Gastroesophageal sphincter (tissue), 4 donors: ENCODE measurements around the gene PSD4. TPM values are rescaled to one million over a fixed set of nuclear protein-coding genes. Genes with fewer than 3 reads are reported as not detected.

Source experiments
- ATAC-seq: fragments of 150-250 bp; one replicate; pipeline ENCODE4 v1.9.1; 2016; ENCODE audit warnings: mild to moderate bottlenecking, moderate library complexity
- H3K27ac ChIP-seq, 4 donors: fragments of 200-600 bp; sonication (generic) in 3 of 4; 1 replicate in 3 of 4; 2 replicates in 1 of 4; pipeline ENCODE4 v1.5.1; 2016 to 2019
- H3K27me3 ChIP-seq: fragments of 200-600 bp; sonication (generic); one replicate; pipeline ENCODE4 v1.5.1; 2019
- H3K36me3 ChIP-seq, 2 donors: fragments of 200-600 bp; sonication (generic); one replicate each; pipeline ENCODE4 v1.5.1; 2019; ENCODE audit warnings: control low read depth in 1 of 2
- H3K4me1 ChIP-seq, 3 donors: fragments of 200-600 bp; sonication (generic); 1 replicate in 2 of 3; 2 replicates in 1 of 3; pipeline ENCODE4 v1.5.1; 2016 to 2019; ENCODE audit warnings: control low read depth in 2 of 3
- H3K4me3 ChIP-seq, 2 donors: fragments of 200-600 bp; sonication (generic); one replicate each; pipeline ENCODE4 v1.5.1; 2019; ENCODE audit warnings: mild to moderate bottlenecking in 1 of 2, moderate library complexity in 1 of 2
- H3K9me3 ChIP-seq, 3 donors: fragments of 200-600 bp; sonication (generic); one replicate each; pipeline ENCODE4 v1.5.1; 2017 to 2019; ENCODE audit warnings: control low read depth in 2 of 3
- EP300 ChIP-seq: sonication (generic); formaldehyde crosslinking; IDR thresholded peaks from one replicate; pipeline ENCODE4 v1.6.1; 2017; ENCODE audit warnings: antibody characterized with exemption, mild to moderate bottlenecking
- POLR2A ChIP-seq, 2 donors: fragments of 450-650 bp; IDR thresholded peaks; one replicate each; pipeline ENCODE4 v1.6.1; 2017; ENCODE audit warnings: antibody characterized with exemption in 2 of 2, mild to moderate bottlenecking in 2 of 2, moderate library complexity in 1 of 2
- POLR2AphosphoS5 ChIP-seq: sonication (generic); formaldehyde crosslinking; IDR thresholded peaks from one replicate; pipeline ENCODE4 v1.6.1; 2017; ENCODE audit warnings: antibody characterized with exemption
- WGBS, 2 donors: methylation state at CpG; one replicate each; pipeline ENCODE4 v1.1.5; 2018; ENCODE audit warnings: low coverage in 1 of 2; 5-methylcytosine and 5-hydroxymethylcytosine counted together
- total RNA-seq, 4 donors: library from RNA; depleted of rRNA; stranded (reverse); fragments of >200 nt; gene quantifications; one replicate each; pipeline ENCODE4 v1.1.0, GENCODE V29; 2016
- TF ChIP-seq, protein P1 (sequence below), 4 experiments: fragments of 200-600 bp in 2 of 4; fragments of 450-650 bp in 2 of 4; sonication (generic) in 1 of 4; IDR thresholded peaks; one replicate each; pipeline ENCODE4 v1.5.1; 2017 to 2019; ENCODE audit warnings: antibody characterized with exemption in 4 of 4, mild to moderate bottlenecking in 2 of 4, moderate library complexity in 2 of 4

Gene PSD4
- total RNA-seq, 4 donors from 2014 or later = 3.0 to 4.4 (median 3.6) TPM

DNA sequence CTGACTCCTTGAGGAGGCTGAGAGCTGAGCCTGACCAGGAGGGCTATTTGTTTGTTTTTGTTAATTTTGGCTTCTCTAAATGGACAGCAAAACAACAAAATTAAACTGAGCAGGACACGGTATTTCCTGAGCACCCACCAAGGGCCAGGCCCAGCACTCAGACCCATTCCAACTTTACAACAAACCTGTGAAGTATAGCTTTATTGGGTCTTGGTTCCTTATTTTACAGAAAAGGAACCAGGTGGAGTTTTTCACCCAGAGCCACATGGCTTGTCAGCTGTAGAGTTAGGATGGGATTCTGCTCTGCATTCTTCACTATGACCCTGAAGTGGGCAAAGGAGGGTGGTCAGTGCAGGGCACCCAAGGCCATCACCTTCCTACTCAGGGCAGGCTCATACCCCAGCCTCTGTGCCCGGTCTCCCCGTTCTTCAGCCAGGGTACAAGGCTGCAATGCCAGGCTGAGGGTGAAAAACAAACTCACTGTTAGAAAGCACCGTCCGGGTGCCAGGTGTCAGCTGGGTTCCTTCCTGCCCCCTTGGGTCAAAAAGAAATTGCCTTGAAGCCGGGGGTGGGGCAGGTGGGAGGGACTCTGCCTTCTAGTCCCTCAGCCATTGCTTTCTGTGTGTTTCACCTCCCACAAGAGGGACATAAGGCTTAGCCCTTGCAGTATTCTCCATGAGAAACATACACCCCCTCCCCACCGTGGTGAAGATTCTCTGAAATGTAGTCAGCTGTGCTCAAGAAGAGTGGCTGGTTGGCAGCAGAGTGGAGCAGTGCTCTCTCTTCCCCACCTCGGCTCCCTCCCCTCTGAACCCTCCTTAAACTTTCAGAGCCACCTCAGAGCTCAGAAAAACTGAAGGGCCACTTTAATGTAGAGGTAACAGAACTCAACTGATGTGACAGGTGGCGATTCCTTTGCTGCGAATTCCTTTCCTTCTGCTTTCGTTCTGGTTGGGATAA lies 2.2 kb downstream of the PSD4 start:
- TF ChIP-seq, protein P1, sequence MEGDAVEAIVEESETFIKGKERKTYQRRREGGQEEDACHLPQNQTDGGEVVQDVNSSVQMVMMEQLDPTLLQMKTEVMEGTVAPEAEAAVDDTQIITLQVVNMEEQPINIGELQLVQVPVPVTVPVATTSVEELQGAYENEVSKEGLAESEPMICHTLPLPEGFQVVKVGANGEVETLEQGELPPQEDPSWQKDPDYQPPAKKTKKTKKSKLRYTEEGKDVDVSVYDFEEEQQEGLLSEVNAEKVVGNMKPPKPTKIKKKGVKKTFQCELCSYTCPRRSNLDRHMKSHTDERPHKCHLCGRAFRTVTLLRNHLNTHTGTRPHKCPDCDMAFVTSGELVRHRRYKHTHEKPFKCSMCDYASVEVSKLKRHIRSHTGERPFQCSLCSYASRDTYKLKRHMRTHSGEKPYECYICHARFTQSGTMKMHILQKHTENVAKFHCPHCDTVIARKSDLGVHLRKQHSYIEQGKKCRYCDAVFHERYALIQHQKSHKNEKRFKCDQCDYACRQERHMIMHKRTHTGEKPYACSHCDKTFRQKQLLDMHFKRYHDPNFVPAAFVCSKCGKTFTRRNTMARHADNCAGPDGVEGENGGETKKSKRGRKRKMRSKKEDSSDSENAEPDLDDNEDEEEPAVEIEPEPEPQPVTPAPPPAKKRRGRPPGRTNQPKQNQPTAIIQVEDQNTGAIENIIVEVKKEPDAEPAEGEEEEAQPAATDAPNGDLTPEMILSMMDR (IDR thresholded peaks at IDR 0.05) = no peak
- TF ChIP-seq POLR2A (IDR thresholded peaks at IDR 0.05) (no peak), POLR2AphosphoS5 (no peak), EP300 (no peak)
- 61 to 72% methylated on average over 2 to 4 of the region's 11 CpGs for WGBS, 2 donors
- H3K4me3 ChIP-seq = no peak overlapping the region
- no peaks in the 10 kb centered on the region for H3K4me1 ChIP-seq
- no peaks in the 10 kb centered on the region for H3K27me3 ChIP-seq
- no peaks in the 10 kb centered on the region for H3K9me3 ChIP-seq
- no peak overlapping the region for H3K27ac ChIP-seq
- no peaks in the 10 kb centered on the region for H3K36me3 ChIP-seq
- ATAC-seq = no peak

DNA sequence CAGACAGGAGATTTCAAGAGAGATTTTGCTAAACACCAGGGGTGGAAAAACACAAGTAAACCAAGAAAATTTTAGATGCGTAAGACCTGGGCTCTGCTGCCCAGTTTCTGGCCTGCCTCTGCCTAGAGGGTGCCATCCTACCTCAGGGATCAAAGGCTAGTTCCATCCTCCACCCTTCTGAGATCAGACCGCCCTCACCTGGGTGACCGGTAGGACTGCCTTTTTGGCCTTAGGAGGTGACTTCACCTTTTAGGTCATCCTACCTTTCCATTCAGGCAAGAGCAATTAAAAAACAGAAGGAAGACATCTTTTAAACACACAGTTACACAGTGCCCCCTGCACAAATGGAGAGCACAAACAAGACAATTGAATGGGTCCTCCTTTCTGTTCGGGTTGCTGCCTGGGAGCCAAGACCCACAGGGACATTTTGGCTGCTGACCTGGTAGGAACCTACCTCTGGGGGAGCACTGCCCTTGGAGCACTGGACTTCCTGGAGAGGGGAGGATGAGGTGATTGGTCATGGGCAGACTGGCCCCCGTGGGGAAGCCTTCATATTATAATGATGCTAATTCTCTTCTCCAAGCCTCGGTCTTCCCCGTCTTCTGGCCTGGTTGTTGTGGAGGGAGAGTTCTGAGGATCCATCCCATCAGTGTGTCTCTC lies 3.1 kb downstream of the PSD4 start:
- Histone ChIP-seq H3K27me3 (no peaks in the 10 kb centered on the region), H3K4me1 (no peaks in the 10 kb centered on the region), H3K4me3 (no peak overlapping the region), H3K9me3 (no peaks in the 10 kb centered on the region), H3K36me3 (no peaks in the 10 kb centered on the region), H3K27ac (no peak overlapping the region)
- ATAC-seq = no peak
- WGBS, 2 donors = 87 to 95% methylated on average over 3 to 7 of the region's 7 CpGs
- TF ChIP-seq POLR2AphosphoS5 = no peak
- TF ChIP-seq, protein P1 (IDR thresholded peaks at IDR 0.05) = no peak
- no peak for TF ChIP-seq EP300
- TF ChIP-seq POLR2A (IDR thresholded peaks at IDR 0.05) = no peak

DNA sequence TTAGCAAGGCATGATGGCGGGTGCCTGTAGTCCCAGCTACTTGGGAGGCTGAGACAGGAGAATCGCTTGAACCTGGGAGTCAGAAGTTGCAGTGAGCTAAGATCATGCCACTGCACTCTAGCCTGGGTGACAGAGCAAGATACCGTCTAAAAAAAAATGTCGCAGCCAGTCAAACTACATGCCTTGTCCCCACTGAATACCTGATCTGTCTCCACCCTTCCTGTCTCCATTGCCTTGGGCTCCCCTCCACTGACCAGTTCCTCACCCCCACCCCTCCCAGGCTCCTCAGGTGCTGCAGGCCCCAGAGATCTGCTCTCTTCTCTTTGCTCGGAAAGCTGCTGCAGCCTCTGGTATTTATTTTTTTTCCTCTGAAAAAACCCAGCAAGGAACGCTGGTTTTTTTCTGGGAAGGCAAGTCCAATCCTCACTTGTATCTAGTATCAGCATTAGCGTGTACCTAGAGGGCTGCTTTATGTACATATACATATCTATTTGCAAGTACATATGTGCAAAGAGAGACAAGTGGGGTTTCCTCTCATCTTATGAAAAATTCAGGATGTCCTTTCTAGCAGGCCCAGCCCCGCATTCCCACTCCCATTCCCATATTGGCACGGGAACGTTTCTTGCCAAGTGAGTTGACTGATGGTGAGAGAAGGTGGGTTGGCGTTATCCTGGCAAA lies 4.4 kb downstream of the PSD4 start:
- H3K4me1 ChIP-seq = no peaks in the 10 kb centered on the region
- no peak overlapping the region for H3K27ac ChIP-seq
- no peak overlapping the region for H3K4me3 ChIP-seq
- ATAC-seq = no peak
- no peaks in the 10 kb centered on the region for H3K27me3 ChIP-seq
- TF ChIP-seq, protein P1 (IDR thresholded peaks at IDR 0.05) = no peak
- TF ChIP-seq EP300 = no peak
- TF ChIP-seq POLR2AphosphoS5 = no peak
- TF ChIP-seq POLR2A (IDR thresholded peaks at IDR 0.05) = no peak
- no peaks in the 10 kb centered on the region for H3K9me3 ChIP-seq
- 71 to 77% methylated on average over 4 of the region's 11 CpGs for WGBS, 2 donors
- no peaks in the 10 kb centered on the region for H3K36me3 ChIP-seq

- H3K27me3 ChIP-seq = no peaks in the 10 kb centered on the region
- TF ChIP-seq POLR2AphosphoS5 (no peak), POLR2A (IDR thresholded peaks at IDR 0.05) (no peak), EP300 (no peak)
- TF ChIP-seq, protein P1 (IDR thresholded peaks at IDR 0.05) = no peak
- no peak for ATAC-seq
- no peak overlapping the region for H3K4me3 ChIP-seq
- H3K4me1 ChIP-seq = no peaks in the 10 kb centered on the region
- no peaks in the 10 kb centered on the region for H3K36me3 ChIP-seq
- no peak overlapping the region for H3K27ac ChIP-seq
- H3K9me3 ChIP-seq = no peaks in the 10 kb centered on the region
- 100% methylated on average over 1 of the region's 4 CpGs; no CpG with 5 or more reads in 1 of the 2 donors for WGBS, 2 donors
Observed at GRCh38 chr2:113178891-113179290, 5.1 kb downstream of the PSD4 start.
